Measurements from ENCODE around the gene IFT43. TPM values are rescaled to one million over a fixed set of nuclear protein-coding genes. Genes with fewer than 3 reads are reported as not detected.

Gene IFT43
- polyA plus RNA-seq, 3 donors, result 10.3 to 12.4 (median 10.5) TPM

DNA sequence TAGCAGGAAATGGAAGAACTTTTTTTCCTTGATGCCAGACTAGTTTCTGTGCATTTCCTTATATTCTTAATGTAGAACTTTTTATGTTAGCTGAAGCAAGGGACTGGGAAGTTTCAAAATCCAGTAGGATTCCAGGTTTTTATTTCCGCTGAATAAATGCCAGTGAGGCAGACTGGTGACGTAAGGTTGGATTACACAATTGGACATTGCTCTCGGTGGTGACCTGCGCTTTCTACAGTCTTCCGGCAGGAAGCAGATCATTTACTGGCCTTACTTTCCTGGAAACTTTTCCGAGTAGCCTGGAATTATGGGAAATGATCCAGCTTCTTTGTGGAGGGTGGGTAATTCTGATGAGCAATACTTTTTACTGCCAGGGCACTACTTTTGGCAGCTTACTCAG lies 3.6 kb downstream of the IFT43 start:
- Mint-ChIP-seq H3K9me3 (no peaks in the 10 kb centered on the region), H3K4me3 (no peak overlapping the region), H3K27me3 (ENCODE audit: low read depth in 3 of 3) (peaks cover 2 to 5% (median 2%) of the 10 kb centered on the region in 3 donors), H3K27ac (no peak overlapping the region), H3K36me3 (peaks cover 0 to 2% of the 10 kb centered on the region in 2 donors), H3K4me1 (peaks cover 10% of the 10 kb centered on the region)
- H3K79me2 ChIP-seq (ENCODE audit: insufficient read depth, low read length), result no peaks in the 10 kb centered on the region
- H3K27ac ChIP-seq (ENCODE audit: low read depth in 1 of 2, low read length in 2 of 2), result no peak overlapping the region
- DNase-seq, result no peak
- H3K9ac ChIP-seq (ENCODE audit: insufficient read depth, low read length, poor library complexity, severe bottlenecking), result no peak overlapping the region
- H3K27me3 ChIP-seq (ENCODE audit: control insufficient read depth in 2 of 2, insufficient read depth in 2 of 2, low read length in 2 of 2), result no peaks in the 10 kb centered on the region
- peaks cover 10 to 12% of the 10 kb centered on the region in 2 donors for H3K4me1 ChIP-seq (ENCODE audit: control insufficient read depth in 1 of 2, insufficient read depth in 2 of 2, low read length in 2 of 2)
- H4K20me1 ChIP-seq (ENCODE audit: insufficient read depth, low read length), result no peaks in the 10 kb centered on the region
- intact Hi-C loops (cut with micrococcal nuclease), result loop anchor here in 1 of 2 donors (10.0 kb wide), 1 partner anchor 414 kb away; the partner anchor contains the start of gene FLVCR2
- H3K4me3 ChIP-seq (replicated peaks in 1 of 3; ENCODE audit: low read depth in 2 of 3, low read length in 3 of 3), result no peak overlapping the region
- H3K36me3 ChIP-seq (replicated peaks in 1 of 2; ENCODE audit: control insufficient read depth in 1 of 2, insufficient read depth in 2 of 2, low read length in 2 of 2), result no peaks in the 10 kb centered on the region
- no peak overlapping the region for H2AFZ ChIP-seq (ENCODE audit: insufficient read depth, low read depth, low read length, poor library complexity, severe bottlenecking)
- WGBS (ENCODE audit: insufficient coverage), result 65% methylated on average over 2 of the region's 6 CpGs
- H3K9me3 ChIP-seq (replicated peaks in 1 of 2; ENCODE audit: control insufficient read depth in 1 of 2, insufficient read depth in 1 of 2, low read length in 2 of 2), result no peaks in the 10 kb centered on the region
- TF ChIP-seq, protein P1, sequence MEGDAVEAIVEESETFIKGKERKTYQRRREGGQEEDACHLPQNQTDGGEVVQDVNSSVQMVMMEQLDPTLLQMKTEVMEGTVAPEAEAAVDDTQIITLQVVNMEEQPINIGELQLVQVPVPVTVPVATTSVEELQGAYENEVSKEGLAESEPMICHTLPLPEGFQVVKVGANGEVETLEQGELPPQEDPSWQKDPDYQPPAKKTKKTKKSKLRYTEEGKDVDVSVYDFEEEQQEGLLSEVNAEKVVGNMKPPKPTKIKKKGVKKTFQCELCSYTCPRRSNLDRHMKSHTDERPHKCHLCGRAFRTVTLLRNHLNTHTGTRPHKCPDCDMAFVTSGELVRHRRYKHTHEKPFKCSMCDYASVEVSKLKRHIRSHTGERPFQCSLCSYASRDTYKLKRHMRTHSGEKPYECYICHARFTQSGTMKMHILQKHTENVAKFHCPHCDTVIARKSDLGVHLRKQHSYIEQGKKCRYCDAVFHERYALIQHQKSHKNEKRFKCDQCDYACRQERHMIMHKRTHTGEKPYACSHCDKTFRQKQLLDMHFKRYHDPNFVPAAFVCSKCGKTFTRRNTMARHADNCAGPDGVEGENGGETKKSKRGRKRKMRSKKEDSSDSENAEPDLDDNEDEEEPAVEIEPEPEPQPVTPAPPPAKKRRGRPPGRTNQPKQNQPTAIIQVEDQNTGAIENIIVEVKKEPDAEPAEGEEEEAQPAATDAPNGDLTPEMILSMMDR (IDR thresholded peaks at IDR 0.05), result no peak
- H3K4me2 ChIP-seq (replicated peaks; ENCODE audit: extremely low read depth, low read length, poor library complexity, severe bottlenecking), result no peak overlapping the region

DNA sequence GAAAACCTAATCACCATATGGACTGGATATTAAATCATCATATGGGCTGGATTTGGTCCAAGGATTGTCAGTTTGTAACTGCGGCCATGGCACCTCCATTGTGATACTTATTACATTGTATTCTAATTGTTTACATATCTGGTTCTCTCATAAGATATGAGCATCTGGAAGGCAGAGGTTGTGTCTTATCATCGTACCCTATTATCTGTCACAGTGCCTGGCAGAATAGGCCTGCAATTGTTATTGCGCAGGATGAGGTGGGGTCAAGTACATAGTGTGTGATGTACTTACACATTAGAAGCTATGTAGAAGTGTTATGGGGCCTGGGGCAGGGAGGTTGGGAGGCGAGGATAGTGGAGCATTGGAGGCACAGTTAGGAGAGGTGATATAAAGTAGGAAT lies 4.7 kb downstream of the IFT43 start:
- Histone ChIP-seq H4K20me1 (ENCODE audit: insufficient read depth, low read length) (no peaks in the 10 kb centered on the region), H3K79me2 (ENCODE audit: insufficient read depth, low read length) (no peaks in the 10 kb centered on the region), H3K4me2 (replicated peaks; ENCODE audit: extremely low read depth, low read length, poor library complexity, severe bottlenecking) (no peak overlapping the region), H3K9ac (ENCODE audit: insufficient read depth, low read length, poor library complexity, severe bottlenecking) (no peak overlapping the region), H3K36me3 (replicated peaks in 1 of 2; ENCODE audit: control insufficient read depth in 1 of 2, insufficient read depth in 2 of 2, low read length in 2 of 2) (no peaks in the 10 kb centered on the region), H3K9me3 (replicated peaks in 1 of 2; ENCODE audit: control insufficient read depth in 1 of 2, insufficient read depth in 1 of 2, low read length in 2 of 2) (no peaks in the 10 kb centered on the region), H3K27me3 (ENCODE audit: control insufficient read depth in 2 of 2, insufficient read depth in 2 of 2, low read length in 2 of 2) (no peaks in the 10 kb centered on the region), H2AFZ (ENCODE audit: insufficient read depth, low read depth, low read length, poor library complexity, severe bottlenecking) (no peak overlapping the region), H3K27ac (ENCODE audit: low read depth in 1 of 2, low read length in 2 of 2) (no peak overlapping the region), H3K4me1 (ENCODE audit: control insufficient read depth in 1 of 2, insufficient read depth in 2 of 2, low read length in 2 of 2) (peaks cover 9 to 10% of the 10 kb centered on the region in 2 donors), H3K4me3 (replicated peaks in 1 of 3; ENCODE audit: low read depth in 2 of 3, low read length in 3 of 3) (no peak overlapping the region)
- TF ChIP-seq, protein P1 (IDR thresholded peaks at IDR 0.05), result no peak
- intact Hi-C loops (cut with micrococcal nuclease), result no loop called here
- H3K36me3 Mint-ChIP-seq, result peaks cover 0 to 2% of the 10 kb centered on the region in 2 donors
- no peaks in the 10 kb centered on the region for H3K27me3 Mint-ChIP-seq (ENCODE audit: low read depth in 3 of 3)
- WGBS (ENCODE audit: insufficient coverage), result 100% methylated on average over 3 of the region's 4 CpGs
- peaks cover 10% of the 10 kb centered on the region for H3K4me1 Mint-ChIP-seq
- H3K27ac Mint-ChIP-seq, result no peak overlapping the region
- no peaks in the 10 kb centered on the region for H3K9me3 Mint-ChIP-seq
- H3K4me3 Mint-ChIP-seq, result no peak overlapping the region
- no peak for DNase-seq
